Osteocyte (in vitro differentiated cells): Measurements from ENCODE around the gene MPL. TPM values are rescaled to one million over a fixed set of nuclear protein-coding genes. Genes with fewer than 3 reads are reported as not detected.

Experiments
- DNase-seq: peaks from one replicate; pipeline ENCODE4 v3.0.0; 2021; ENCODE audit warnings: mixed read lengths; ENCODE audit not compliant: unreplicated experiment; ENCODE audit errors: extremely low spot score
- H3K27ac Mint-ChIP-seq: one replicate; pipeline ENCODE4 v1.8.0; 2021; ENCODE audit warnings: mild to moderate bottlenecking, mixed read lengths; ENCODE audit not compliant: unreplicated experiment
- H3K27me3 Mint-ChIP-seq: one replicate; pipeline ENCODE4 v1.8.0; 2021; ENCODE audit warnings: mixed read lengths; ENCODE audit not compliant: unreplicated experiment
- H3K36me3 Mint-ChIP-seq: one replicate; pipeline ENCODE4 v1.8.0; 2021; ENCODE audit warnings: mixed read lengths; ENCODE audit not compliant: unreplicated experiment
- H3K4me1 Mint-ChIP-seq: one replicate; pipeline ENCODE4 v1.8.0; 2021; ENCODE audit warnings: mixed read lengths; ENCODE audit not compliant: unreplicated experiment
- H3K4me3 Mint-ChIP-seq: one replicate; pipeline ENCODE4 v1.8.0; 2021; ENCODE audit warnings: mild to moderate bottlenecking, moderate library complexity, mixed read lengths; ENCODE audit not compliant: unreplicated experiment
- H3K9me3 Mint-ChIP-seq: one replicate; pipeline ENCODE4 v1.8.0; 2021; ENCODE audit warnings: mixed read lengths; ENCODE audit not compliant: unreplicated experiment
- total RNA-seq: library from RNA; stranded (reverse); gene quantifications from 2 replicates; pipeline ENCODE4 v1.2.1, GENCODE V29; 2021
- TF ChIP-seq, protein P1 (sequence below): fragments of 200-600 bp; sonication (generic); IDR thresholded peaks from 2 replicates; pipeline ENCODE4 v1.5.0; 2021; ENCODE audit warnings: antibody characterized with exemption, mild to moderate bottlenecking, moderate library complexity

Gene MPL
- total RNA-seq, 1 donor from 2014 or later, result not detected

DNA sequence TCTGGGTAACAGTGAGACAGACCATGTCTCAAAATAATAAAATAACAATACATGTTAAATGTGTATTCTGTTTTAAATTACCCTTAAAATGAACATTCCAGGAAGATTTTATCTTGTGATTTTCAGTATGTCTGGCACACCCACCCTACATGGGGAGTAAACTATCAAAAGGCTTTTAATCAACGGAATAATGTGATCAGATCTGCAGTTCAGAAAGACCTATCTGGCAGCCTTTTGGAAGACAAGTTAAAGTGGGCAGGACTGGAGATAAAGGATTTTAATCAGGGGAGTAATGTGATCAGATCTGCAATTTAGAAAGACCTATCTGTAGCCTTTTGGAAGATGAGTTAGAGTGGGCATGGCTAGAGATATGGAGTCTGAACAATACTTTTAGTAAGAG, 41.9 kb downstream of the MPL start:
- no peaks in the 10 kb centered on the region for H3K4me1 Mint-ChIP-seq
- peaks cover 27% of the 10 kb centered on the region for H3K36me3 Mint-ChIP-seq
- no peak overlapping the region for H3K4me3 Mint-ChIP-seq
- no peaks in the 10 kb centered on the region for H3K9me3 Mint-ChIP-seq
- no peaks in the 10 kb centered on the region for H3K27me3 Mint-ChIP-seq
- DNase-seq, result no peak
- H3K27ac Mint-ChIP-seq, result no peak overlapping the region
- TF ChIP-seq, protein P1, sequence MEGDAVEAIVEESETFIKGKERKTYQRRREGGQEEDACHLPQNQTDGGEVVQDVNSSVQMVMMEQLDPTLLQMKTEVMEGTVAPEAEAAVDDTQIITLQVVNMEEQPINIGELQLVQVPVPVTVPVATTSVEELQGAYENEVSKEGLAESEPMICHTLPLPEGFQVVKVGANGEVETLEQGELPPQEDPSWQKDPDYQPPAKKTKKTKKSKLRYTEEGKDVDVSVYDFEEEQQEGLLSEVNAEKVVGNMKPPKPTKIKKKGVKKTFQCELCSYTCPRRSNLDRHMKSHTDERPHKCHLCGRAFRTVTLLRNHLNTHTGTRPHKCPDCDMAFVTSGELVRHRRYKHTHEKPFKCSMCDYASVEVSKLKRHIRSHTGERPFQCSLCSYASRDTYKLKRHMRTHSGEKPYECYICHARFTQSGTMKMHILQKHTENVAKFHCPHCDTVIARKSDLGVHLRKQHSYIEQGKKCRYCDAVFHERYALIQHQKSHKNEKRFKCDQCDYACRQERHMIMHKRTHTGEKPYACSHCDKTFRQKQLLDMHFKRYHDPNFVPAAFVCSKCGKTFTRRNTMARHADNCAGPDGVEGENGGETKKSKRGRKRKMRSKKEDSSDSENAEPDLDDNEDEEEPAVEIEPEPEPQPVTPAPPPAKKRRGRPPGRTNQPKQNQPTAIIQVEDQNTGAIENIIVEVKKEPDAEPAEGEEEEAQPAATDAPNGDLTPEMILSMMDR, result no peak

DNA sequence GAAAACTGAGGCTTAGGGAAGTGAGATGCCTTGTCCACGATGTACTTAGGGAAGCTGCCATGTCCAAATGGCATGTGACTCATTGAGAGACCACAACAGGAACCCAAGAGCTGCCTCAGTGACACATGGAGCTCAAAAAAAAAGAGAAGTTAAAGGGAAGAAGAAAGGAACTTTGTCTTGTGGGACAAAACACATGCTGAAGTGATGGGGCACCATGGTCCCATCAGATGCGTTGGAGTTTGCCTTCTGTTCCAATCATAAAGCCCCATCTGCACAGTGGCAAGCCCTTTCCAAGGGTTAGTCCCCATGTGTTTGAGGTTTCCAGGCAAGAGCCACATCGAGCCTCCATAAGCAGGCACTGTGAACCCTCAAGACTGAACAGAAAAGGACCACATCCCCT, 44.0 kb downstream of the MPL start:
- DNase-seq, result no peak
- TF ChIP-seq, protein P1, result no peak
- Mint-ChIP-seq H3K4me1 (no peaks in the 10 kb centered on the region), H3K27ac (no peak overlapping the region), H3K9me3 (no peaks in the 10 kb centered on the region), H3K27me3 (no peaks in the 10 kb centered on the region), H3K36me3 (peaks cover 47% of the 10 kb centered on the region), H3K4me3 (no peak overlapping the region)

DNA sequence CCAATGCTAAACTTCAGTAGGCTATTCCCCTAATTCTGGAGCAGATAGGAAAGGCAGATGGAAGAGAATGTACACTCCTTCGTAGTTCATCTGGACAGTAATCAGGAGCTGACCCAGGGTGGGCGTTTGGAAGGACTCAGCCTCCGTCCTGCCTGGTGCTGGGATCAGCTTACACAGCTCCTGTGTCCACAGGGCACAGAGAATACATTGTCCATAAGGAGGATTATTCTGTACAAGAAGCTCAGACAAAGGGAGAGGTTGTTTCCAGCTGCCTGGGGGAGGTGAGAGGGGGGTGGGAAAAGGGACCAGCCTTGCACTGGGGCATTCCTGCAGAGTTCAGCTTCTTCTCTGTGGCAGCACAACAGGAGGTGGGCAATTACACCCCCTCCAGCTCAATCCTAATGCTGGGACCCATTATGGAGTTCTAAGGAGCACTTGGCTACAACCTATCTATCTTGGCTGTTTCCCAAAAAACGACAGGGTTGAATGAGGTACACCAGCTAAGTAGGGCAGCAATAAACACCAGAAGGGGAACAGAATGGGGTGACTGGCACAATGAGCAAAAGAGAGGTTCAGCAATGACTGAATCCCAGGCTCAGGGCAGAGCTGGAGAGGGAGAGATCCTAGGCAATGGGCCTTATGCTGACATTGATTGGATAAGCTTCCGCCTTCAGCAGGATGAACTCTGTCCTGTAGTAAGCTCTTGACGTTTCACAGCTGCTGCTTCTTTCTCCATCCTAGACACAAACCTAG, 44.6 kb downstream of the MPL start:
- H3K27me3 Mint-ChIP-seq, result no peaks in the 10 kb centered on the region
- H3K9me3 Mint-ChIP-seq, result no peaks in the 10 kb centered on the region
- peaks cover 53% of the 10 kb centered on the region for H3K36me3 Mint-ChIP-seq
- no peaks in the 10 kb centered on the region for H3K4me1 Mint-ChIP-seq
- TF ChIP-seq, protein P1, result no peak
- DNase-seq, result no peak
- H3K27ac Mint-ChIP-seq, result peak overlapping the region; percentile 38
- no peak overlapping the region for H3K4me3 Mint-ChIP-seq

DNA sequence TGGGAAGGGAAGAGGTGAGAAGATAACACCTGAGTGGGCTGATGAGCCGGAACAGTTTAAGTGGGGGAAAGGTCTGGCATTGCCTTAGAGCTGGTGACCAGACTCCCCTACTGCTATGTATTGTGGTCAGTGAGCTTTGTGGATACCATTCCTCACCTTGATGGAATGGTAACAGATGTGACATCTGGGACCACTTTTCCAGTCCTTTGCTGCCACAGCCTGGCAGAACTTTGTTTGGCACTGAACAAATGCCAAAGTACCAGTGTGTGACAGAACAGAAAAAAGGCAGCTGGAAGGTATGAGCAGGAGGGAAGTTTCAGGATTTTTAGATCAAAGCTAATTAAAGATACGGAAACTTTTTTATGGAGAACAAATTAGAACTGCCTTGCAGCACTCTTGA, 45.8 kb downstream of the MPL start:
- Mint-ChIP-seq H3K4me3 (no peak overlapping the region), H3K36me3 (peaks cover 55% of the 10 kb centered on the region), H3K9me3 (no peaks in the 10 kb centered on the region), H3K27me3 (no peaks in the 10 kb centered on the region), H3K4me1 (peaks cover 9% of the 10 kb centered on the region), H3K27ac (no peak overlapping the region)
- no peak for DNase-seq
- TF ChIP-seq, protein P1, result peak; percentile 22

DNA sequence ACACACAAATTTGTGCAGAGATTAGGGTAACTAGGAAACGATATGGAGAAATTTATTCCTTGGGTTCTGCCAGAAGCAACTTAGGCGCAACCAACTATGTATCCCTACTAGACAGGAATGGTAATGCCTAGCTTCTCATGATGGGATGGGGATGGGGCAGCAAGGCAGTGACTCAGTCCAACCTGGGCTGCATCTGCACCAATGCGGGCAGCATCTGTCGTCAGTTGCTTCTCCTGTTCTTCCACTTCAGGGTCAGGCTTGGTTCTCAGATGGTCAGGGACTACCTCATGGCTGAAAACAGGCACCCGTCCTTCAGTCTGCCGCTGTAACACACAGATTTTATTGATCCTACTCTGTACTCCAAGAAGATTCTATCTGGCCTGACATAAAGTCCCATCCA, 49.1 kb downstream of the MPL start:
- no peaks in the 10 kb centered on the region for H3K9me3 Mint-ChIP-seq
- H3K27me3 Mint-ChIP-seq, result no peaks in the 10 kb centered on the region
- H3K4me1 Mint-ChIP-seq, result peaks cover 32% of the 10 kb centered on the region
- no peak overlapping the region for H3K4me3 Mint-ChIP-seq
- peaks cover 50% of the 10 kb centered on the region for H3K36me3 Mint-ChIP-seq
- H3K27ac Mint-ChIP-seq, result no peak overlapping the region
- TF ChIP-seq, protein P1, result no peak
- DNase-seq, result no peak
